ENCODE data around the gene LAPTM5. TPM values are rescaled to one million over a fixed set of nuclear protein-coding genes. Genes with fewer than 3 reads are reported as not detected.
A peak's percentile ranks its signal among the peaks of the same experiment; 100 is the strongest.

LAPTM5 gene, protein sequence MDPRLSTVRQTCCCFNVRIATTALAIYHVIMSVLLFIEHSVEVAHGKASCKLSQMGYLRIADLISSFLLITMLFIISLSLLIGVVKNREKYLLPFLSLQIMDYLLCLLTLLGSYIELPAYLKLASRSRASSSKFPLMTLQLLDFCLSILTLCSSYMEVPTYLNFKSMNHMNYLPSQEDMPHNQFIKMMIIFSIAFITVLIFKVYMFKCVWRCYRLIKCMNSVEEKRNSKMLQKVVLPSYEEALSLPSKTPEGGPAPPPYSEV
- total RNA-seq (589 TPM), polyA plus RNA-seq (100 to 1,000 TPM; 552 to 687 (median 620) TPM)

DNA sequence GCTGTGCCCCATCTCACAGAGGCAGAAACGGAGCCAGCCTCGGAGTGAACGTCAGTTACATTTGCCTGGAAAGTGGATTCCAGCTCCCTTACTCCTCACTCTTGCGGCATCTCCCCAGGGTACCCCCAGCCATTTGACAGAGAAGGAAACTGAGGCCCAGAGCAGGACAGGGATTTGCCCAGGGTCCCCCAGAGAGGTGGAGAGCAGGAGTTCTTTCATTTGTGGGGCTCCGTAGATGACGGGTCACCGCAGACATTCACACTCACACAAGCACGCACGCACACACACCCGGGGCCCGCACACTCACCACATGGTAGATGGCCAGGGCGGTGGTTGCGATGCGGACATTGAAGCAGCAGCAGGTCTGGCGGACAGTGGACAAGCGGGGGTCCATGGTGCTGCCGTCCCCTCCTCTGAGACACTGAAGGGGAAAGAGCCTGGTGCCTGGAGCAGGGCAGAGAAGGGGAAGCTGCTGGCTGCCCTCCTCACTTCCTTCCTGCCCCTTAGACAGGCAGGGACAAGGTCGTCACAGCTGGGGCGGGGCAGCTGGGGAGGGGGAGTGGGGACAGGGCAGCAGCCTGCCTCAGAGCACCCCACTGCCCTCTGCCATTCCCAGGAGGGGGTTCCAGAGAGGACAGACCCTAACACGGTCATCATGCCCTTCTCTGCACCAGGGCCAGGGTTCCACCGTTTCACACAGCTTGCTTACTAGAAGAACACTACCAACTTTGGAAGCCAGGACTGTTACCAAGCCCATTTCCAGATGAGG, at the start of gene LAPTM5:
TSS of gene LAPTM5 (minus strand) at position 423 of the 769 bp plus-strand sequence. CDS start at position 394, 29 bp downstream.
- H3K36me3 ChIP-seq (ENCODE audit: control insufficient read depth, insufficient read depth, low read length), result peaks cover 1% of the 10 kb centered on the region
- no peaks in the 10 kb centered on the region for H3K27me3 ChIP-seq (ENCODE audit: control insufficient read depth, insufficient read depth, low read length)
- H3K9me3 Mint-ChIP-seq, result no peaks in the 10 kb centered on the region
- peak within 1 kb of the TSS; percentile 97 to 98 (median 98) for H3K27ac Mint-ChIP-seq
- H3K4me3 ChIP-seq (ENCODE audit: low read depth, low read length), result peak within 1 kb of the TSS; percentile 97
- peak; percentile 51 to 54 for ATAC-seq (ENCODE audit: low read depth in 2 of 2)
- peaks cover 13% of the 10 kb centered on the region for H3K36me3 Mint-ChIP-seq
- no peaks in the 10 kb centered on the region for H3K9me3 ChIP-seq (ENCODE audit: control insufficient read depth in 2 of 2, low read length in 2 of 2)
- H3K4me1 Mint-ChIP-seq, result peaks cover 30 to 89% (median 55%) of the 10 kb centered on the region in 4 donors
- DNase-seq, result peak; percentile 59 to 72 (median 61)
- H3K4me3 Mint-ChIP-seq, result peak within 1 kb of the TSS; percentile 94 to 99 (median 98)
- peak within 1 kb of the TSS; percentile 94 for H3K27ac ChIP-seq (ENCODE audit: insufficient read depth, low read length, poor library complexity, severe bottlenecking)
- peaks cover 4% of the 10 kb centered on the region for H3K27me3 Mint-ChIP-seq
- peaks cover 97% of the 10 kb centered on the region for H3K4me1 ChIP-seq (ENCODE audit: control insufficient read depth, insufficient read depth, low read length, poor library complexity, severe bottlenecking)

DNA sequence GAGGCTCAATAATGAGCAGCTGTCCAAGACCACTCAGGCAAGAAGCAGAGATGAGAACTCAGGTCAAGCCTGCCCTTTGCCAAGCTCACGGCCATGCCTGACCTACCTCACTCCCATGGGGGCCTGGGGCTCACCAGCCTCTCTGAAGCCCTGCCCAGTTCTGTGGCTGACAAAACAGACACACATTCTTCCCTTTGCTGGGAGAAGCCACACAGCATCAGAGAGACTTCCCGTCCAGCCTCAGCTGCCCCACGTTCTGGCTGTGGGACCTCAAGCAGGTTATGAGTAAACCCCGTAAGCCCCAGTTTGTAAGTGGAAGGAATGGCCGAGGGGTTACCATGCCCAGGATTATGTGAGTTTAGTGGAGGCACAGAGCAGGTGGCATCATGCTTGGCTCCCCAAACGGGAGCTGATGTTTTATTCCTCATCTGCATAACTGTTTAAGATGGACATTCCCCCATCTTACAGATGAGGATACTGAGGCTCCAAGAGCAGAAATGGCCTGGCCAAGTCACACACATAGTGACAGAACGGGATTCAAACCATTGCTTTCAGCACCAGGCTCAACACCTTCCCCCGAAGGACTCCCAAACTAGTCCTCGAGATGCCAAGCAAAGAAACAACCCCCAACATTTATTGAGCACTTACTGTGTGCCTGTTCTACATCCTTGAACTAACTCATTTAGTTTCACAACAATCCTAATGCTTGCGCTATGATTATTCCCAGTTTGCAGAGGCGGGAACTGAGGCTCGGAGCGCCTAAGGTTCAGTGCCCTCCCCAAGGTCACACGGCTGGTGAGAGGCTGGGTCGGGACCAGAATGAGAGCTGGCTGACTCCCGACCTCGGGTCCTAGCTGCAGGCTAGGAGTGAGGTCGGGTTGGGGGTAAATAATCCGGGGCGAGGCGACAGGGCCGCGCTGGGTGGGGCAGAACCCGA, 49.1 kb upstream of the LAPTM5 start:
- no peaks in the 10 kb centered on the region for H3K9me3 ChIP-seq (ENCODE audit: control insufficient read depth in 2 of 2, low read length in 2 of 2)
- peaks cover 15% of the 10 kb centered on the region for H3K27me3 ChIP-seq (ENCODE audit: control insufficient read depth, insufficient read depth, low read length)
- H3K27ac ChIP-seq (ENCODE audit: insufficient read depth, low read length, poor library complexity, severe bottlenecking), result no peak overlapping the region
- no peaks in the 10 kb centered on the region for H3K9me3 Mint-ChIP-seq
- H3K4me3 Mint-ChIP-seq, result no peak overlapping the region
- H3K27ac Mint-ChIP-seq, result no peak overlapping the region
- H3K36me3 Mint-ChIP-seq, result no peaks in the 10 kb centered on the region
- H3K36me3 ChIP-seq (ENCODE audit: control insufficient read depth, insufficient read depth, low read length), result no peaks in the 10 kb centered on the region
- peaks cover 0 to 4% (median 2%) of the 10 kb centered on the region in 4 donors for H3K4me1 Mint-ChIP-seq
- no peak for ATAC-seq (ENCODE audit: low read depth in 2 of 2)
- peaks cover 67% of the 10 kb centered on the region for H3K27me3 Mint-ChIP-seq
- H3K4me3 ChIP-seq (ENCODE audit: low read depth, low read length), result no peak overlapping the region
- no peaks in the 10 kb centered on the region for H3K4me1 ChIP-seq (ENCODE audit: control insufficient read depth, insufficient read depth, low read length, poor library complexity, severe bottlenecking)
- DNase-seq, result no peak

DNA sequence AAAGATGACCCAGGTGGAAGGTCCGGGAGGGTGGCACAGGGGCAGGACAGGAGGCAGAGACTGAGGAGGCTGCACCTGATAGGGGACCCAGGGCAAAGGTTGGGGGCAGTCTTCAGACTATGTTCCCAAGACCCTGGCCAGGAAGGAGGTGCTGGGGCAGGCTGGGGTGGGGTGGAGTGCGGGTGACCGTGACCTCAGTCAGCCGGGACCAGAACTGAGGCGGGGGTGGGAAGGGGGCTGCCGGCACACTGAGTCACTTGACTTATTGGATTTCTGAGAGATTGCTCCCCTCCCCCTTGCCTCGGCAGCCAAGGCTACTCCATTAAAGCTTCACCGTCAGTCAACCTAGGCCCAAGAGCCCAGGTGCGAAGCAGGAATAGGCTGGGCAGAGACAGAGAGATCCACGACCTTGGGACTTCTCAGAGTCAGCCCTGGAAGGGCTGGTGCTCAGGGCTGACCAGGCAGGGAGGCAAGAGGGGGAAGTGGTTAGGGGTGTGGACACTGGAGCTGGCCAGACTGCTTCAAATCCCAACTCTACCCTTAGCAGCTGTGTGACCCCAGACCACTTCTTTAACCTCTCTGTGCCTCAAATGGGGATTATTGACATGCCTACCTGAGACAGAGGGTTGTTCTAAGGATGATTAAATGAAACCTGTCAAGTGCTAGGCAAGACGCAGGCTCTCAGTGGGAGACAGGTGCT, 47.9 kb upstream of the LAPTM5 start:
- Histone ChIP-seq H3K9me3 (ENCODE audit: control insufficient read depth in 2 of 2, low read length in 2 of 2) (no peaks in the 10 kb centered on the region), H3K27me3 (ENCODE audit: control insufficient read depth, insufficient read depth, low read length) (peaks cover 11% of the 10 kb centered on the region), H3K27ac (ENCODE audit: insufficient read depth, low read length, poor library complexity, severe bottlenecking) (no peak overlapping the region), H3K4me1 (ENCODE audit: control insufficient read depth, insufficient read depth, low read length, poor library complexity, severe bottlenecking) (no peaks in the 10 kb centered on the region), H3K4me3 (ENCODE audit: low read depth, low read length) (no peak overlapping the region), H3K36me3 (ENCODE audit: control insufficient read depth, insufficient read depth, low read length) (no peaks in the 10 kb centered on the region)
- Mint-ChIP-seq H3K4me1 (peaks cover 0 to 4% (median 2%) of the 10 kb centered on the region in 4 donors), H3K27ac (no peak overlapping the region), H3K4me3 (no peak overlapping the region), H3K27me3 (peaks cover 68% of the 10 kb centered on the region), H3K36me3 (no peaks in the 10 kb centered on the region), H3K9me3 (no peaks in the 10 kb centered on the region)
- ATAC-seq (ENCODE audit: low read depth in 2 of 2) (no peak), DNase-seq (no peak)

DNA sequence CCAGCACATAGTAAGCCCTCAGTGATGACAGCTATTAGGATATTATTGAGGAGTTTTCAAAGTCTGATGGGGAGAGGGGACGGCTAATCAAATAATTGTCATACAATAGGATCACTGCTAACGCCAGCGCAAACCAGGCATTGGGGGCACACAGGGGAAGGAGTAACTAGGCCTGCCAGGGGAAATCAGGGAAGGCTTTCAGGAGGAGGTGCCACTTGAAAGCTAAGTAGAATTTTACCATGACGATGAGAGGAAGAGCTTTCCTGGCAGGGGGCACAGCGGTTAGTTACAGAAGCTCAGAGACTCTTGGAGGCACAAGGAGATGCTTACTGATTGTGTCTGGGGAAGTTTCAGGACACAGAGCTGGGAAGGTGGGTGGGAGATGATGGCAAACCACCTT, 47.2 kb upstream of the LAPTM5 start:
- no peak overlapping the region for H3K27ac ChIP-seq (ENCODE audit: insufficient read depth, low read length, poor library complexity, severe bottlenecking)
- Mint-ChIP-seq H3K27me3 (peaks cover 61% of the 10 kb centered on the region), H3K27ac (no peak overlapping the region), H3K36me3 (no peaks in the 10 kb centered on the region), H3K4me1 (peaks cover 0 to 4% (median 2%) of the 10 kb centered on the region in 4 donors), H3K9me3 (no peaks in the 10 kb centered on the region), H3K4me3 (no peak overlapping the region)
- no peaks in the 10 kb centered on the region for H3K36me3 ChIP-seq (ENCODE audit: control insufficient read depth, insufficient read depth, low read length)
- peaks cover 8% of the 10 kb centered on the region for H3K27me3 ChIP-seq (ENCODE audit: control insufficient read depth, insufficient read depth, low read length)
- ATAC-seq (ENCODE audit: low read depth in 2 of 2), result no peak
- H3K4me3 ChIP-seq (ENCODE audit: low read depth, low read length), result no peak overlapping the region
- H3K9me3 ChIP-seq (ENCODE audit: control insufficient read depth in 2 of 2, low read length in 2 of 2), result no peaks in the 10 kb centered on the region
- H3K4me1 ChIP-seq (ENCODE audit: control insufficient read depth, insufficient read depth, low read length, poor library complexity, severe bottlenecking), result no peaks in the 10 kb centered on the region
- no peak for DNase-seq

DNA sequence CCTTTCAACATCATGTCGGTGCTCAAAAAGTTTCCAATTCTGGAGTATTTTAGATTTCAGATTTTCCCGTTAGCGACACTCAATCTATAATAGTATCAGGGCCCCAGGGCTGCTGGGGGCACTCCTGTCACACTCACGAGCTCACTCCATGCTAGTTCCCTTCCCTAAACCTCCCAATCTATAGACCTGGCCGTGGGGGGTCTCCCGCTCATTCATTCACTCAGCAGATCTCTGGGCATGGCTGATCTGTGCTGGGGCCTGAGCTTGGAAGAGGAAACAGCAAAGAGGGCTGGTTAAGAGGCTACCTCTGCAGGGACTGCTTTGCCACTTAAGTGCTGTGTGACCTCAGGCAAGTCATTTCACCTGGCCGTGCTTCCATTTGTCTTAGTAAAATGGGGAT, 46.8 kb upstream of the LAPTM5 start:
- Histone ChIP-seq H3K36me3 (ENCODE audit: control insufficient read depth, insufficient read depth, low read length) (no peaks in the 10 kb centered on the region), H3K27ac (ENCODE audit: insufficient read depth, low read length, poor library complexity, severe bottlenecking) (no peak overlapping the region), H3K27me3 (ENCODE audit: control insufficient read depth, insufficient read depth, low read length) (peaks cover 8% of the 10 kb centered on the region), H3K9me3 (ENCODE audit: control insufficient read depth in 2 of 2, low read length in 2 of 2) (no peaks in the 10 kb centered on the region), H3K4me3 (ENCODE audit: low read depth, low read length) (no peak overlapping the region), H3K4me1 (ENCODE audit: control insufficient read depth, insufficient read depth, low read length, poor library complexity, severe bottlenecking) (no peaks in the 10 kb centered on the region)
- Mint-ChIP-seq H3K36me3 (no peaks in the 10 kb centered on the region), H3K27me3 (peaks cover 58% of the 10 kb centered on the region), H3K4me1 (peaks cover 0 to 4% (median 2%) of the 10 kb centered on the region in 4 donors), H3K9me3 (no peaks in the 10 kb centered on the region), H3K27ac (no peak overlapping the region), H3K4me3 (no peak overlapping the region)
- DNase-seq, result no peak
- no peak for ATAC-seq (ENCODE audit: low read depth in 2 of 2)

DNA sequence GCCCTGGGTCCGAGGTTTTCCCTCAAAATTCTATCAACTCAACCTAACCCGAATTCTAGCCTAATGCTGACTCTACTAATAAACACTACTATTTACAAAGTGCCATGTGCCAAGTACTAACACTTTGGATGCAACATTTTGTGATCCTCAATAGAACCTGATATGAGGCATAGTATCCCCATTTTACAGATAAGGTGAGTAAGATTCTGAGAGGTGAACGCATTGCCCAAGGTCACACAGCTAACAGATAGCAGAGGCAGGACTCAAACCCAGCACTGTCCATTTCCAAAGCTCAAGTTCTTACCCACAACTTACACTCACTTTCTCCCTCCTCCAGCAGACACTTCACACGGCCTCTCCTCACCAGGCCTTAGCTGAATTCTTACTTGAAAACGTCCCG, 46.0 kb upstream of the LAPTM5 start:
- ATAC-seq (ENCODE audit: low read depth in 2 of 2) (no peak), DNase-seq (no peak)
- H3K4me1 ChIP-seq (ENCODE audit: control insufficient read depth, insufficient read depth, low read length, poor library complexity, severe bottlenecking), result no peaks in the 10 kb centered on the region
- no peak overlapping the region for H3K4me3 Mint-ChIP-seq
- H3K27ac ChIP-seq (ENCODE audit: insufficient read depth, low read length, poor library complexity, severe bottlenecking), result no peak overlapping the region
- H3K27me3 ChIP-seq (ENCODE audit: control insufficient read depth, insufficient read depth, low read length), result peaks cover 8% of the 10 kb centered on the region
- H3K27me3 Mint-ChIP-seq, result peaks cover 52% of the 10 kb centered on the region
- no peak overlapping the region for H3K27ac Mint-ChIP-seq
- H3K36me3 Mint-ChIP-seq, result no peaks in the 10 kb centered on the region
- H3K4me1 Mint-ChIP-seq, result peaks cover 0 to 4% (median 2%) of the 10 kb centered on the region in 4 donors
- no peaks in the 10 kb centered on the region for H3K9me3 Mint-ChIP-seq
- H3K9me3 ChIP-seq (ENCODE audit: control insufficient read depth in 2 of 2, low read length in 2 of 2), result no peaks in the 10 kb centered on the region
- no peaks in the 10 kb centered on the region for H3K36me3 ChIP-seq (ENCODE audit: control insufficient read depth, insufficient read depth, low read length)
- H3K4me3 ChIP-seq (ENCODE audit: low read depth, low read length), result no peak overlapping the region

DNA sequence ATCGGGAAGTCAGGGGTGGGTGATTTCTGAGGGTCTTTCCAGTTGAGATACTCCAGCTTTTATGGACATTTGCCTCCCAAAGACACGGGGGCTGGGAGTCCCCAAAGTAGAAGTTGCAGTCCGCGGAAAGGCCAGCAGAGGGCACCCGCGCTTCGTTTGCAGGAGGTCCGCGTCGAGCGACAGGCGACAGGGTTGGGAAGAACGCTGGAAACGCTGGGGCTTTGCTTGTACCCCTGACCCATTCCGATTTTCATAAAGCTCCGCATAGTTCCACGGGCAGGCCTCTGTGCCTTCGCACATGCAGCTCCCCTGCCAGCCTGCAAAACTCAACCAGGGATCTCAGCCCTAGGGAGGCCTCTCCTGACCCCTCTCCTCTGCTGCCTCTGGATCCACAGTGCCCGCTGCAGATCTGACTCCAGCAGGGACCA, 44.2 kb upstream of the LAPTM5 start:
- H3K36me3 Mint-ChIP-seq, result no peaks in the 10 kb centered on the region
- no peak overlapping the region for H3K4me3 Mint-ChIP-seq

More for the DNA sequence above, 44.2 kb upstream of the LAPTM5 start:
- Mint-ChIP-seq H3K27ac (no peak overlapping the region), H3K9me3 (no peaks in the 10 kb centered on the region), H3K4me1 (peaks cover 0 to 4% (median 2%) of the 10 kb centered on the region in 4 donors), H3K27me3 (peaks cover 36% of the 10 kb centered on the region)
- ATAC-seq (ENCODE audit: low read depth in 2 of 2) (peak; percentile 41 to 52), DNase-seq (peak; percentile 58 to 68 (median 63))
- Histone ChIP-seq H3K36me3 (ENCODE audit: control insufficient read depth, insufficient read depth, low read length) (no peaks in the 10 kb centered on the region), H3K4me3 (ENCODE audit: low read depth, low read length) (no peak overlapping the region), H3K27ac (ENCODE audit: insufficient read depth, low read length, poor library complexity, severe bottlenecking) (no peak overlapping the region), H3K4me1 (ENCODE audit: control insufficient read depth, insufficient read depth, low read length, poor library complexity, severe bottlenecking) (no peaks in the 10 kb centered on the region), H3K9me3 (ENCODE audit: control insufficient read depth in 2 of 2, low read length in 2 of 2) (no peaks in the 10 kb centered on the region), H3K27me3 (ENCODE audit: control insufficient read depth, insufficient read depth, low read length) (peaks cover 5% of the 10 kb centered on the region)
